Inflammatory macrophage treated with lipopolysaccharide for 4 hours (primary cell): ENCODE results near the gene SPATA33.
A peak's percentile ranks its signal among the peaks of the same experiment; 100 is the strongest.
"Not testable (repeated sequence)": the region's sequence is repeated elsewhere in the genome, so short reads cannot be mapped to it uniquely, and the experiment has no call there.

ENCODE experiments used
- DNase-seq: peaks from one replicate; pipeline ENCODE4 v3.0.0-alpha.2; 2020

SPATA33 gene

GRCh38 chr16:89695086-89695874, 37.6 kb downstream of the SPATA33 start:
- DNase-seq = no peak

- no peak for DNase-seq
Measured at GRCh38 chr16:89695875-89696669, 38.4 kb downstream of the SPATA33 start.

DNA sequence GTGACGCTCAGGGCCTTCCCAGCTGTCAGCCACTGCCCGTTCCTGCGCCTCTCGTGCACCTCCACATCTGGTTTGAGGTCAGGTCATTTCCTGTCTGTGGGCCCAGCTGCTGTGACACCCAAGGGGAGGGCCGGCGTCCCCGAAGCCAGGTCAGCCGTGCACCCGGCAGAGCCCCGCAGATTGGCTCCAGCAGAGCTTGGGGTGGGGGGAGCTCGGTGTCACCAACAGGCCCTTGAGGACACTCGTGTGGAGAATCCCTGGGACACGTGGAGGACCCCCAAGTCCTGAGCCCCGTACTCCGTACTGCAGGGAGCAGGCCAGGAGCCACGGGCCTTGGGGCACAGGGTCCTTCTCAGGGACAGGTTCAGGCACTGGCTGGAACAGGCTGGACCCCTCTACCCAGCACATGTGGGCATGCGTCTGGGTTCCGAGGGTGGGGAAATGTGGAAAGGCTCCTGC, 39.1 kb downstream of the SPATA33 start:
- no peak for DNase-seq

DNA sequence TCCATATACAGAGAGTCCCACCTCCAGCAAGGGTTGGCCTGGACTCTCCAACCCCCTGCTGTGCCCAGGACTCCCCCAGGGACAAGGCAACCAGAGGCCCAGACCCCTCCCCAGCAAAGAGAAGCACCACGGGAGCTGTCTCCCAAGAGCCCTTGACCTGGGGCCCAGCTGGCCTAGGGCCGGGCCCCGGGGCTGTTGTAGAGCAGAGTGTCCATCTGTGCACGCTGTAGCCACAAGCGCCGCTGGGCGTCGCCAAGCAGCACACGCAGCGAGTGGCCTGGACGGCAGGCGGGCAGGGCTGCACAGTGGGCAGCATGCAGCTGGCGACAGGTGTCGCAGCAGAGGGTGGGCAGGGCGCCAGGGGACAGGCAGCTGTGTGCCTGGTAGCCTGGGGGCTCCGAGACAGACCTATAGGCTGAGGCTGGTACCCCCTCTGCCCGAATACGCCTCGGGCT, 39.6 kb downstream of the SPATA33 start:
- no peak for DNase-seq

GRCh38 chr16:89697616-89698331, 40.1 kb downstream of the SPATA33 start:
- no peak for DNase-seq

GRCh38 chr16:89698717-89699116, 41.1 kb downstream of the SPATA33 start:
- DNase-seq = not testable (repeated sequence)

- DNase-seq = not testable (repeated sequence)
Measured at GRCh38 chr16:89699629-89700099, 42.0 kb downstream of the SPATA33 start.

GRCh38 chr16:89700100-89700648, 42.5 kb downstream of the SPATA33 start:
- DNase-seq = peak; percentile 99

DNA sequence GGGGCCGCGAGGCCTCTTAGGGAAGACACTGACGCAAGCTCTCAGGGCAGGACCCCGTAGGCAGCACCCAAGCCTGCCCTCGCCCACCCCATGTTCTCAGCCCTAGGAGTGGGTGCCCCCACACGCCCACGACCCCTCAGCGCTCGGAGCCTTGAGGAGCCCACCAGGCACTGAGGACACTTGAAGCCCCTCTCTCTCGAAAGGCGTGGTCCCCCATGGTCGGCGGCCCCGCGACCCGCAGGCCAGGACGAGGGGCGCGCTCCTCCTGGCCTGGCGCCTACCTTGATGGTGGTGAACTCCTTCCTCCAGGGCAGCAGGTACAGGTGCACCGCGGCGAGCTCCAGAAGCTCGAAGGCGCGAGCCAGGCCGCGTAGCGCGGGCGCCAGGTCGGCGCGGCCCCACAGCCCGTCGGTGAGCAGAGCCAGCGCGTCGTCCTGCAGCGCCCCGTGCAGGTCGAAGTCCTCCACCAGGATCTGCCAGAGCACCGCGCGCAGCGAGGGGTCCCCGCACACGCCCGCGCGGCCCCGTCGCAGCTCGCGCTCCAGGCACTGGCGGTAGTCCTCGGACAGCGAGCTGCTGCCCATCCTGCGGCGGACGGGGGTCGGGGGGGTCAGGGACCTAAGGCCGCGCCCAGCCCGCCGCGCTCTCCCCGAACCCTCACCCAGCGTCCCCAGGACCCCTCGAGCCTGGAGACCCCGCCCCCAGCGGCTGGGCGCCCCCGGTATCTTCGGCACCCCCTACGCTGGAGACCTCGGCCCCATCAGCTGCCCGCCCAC, 43.2 kb downstream of the SPATA33 start:
- DNase-seq = peak; percentile 42

DNA sequence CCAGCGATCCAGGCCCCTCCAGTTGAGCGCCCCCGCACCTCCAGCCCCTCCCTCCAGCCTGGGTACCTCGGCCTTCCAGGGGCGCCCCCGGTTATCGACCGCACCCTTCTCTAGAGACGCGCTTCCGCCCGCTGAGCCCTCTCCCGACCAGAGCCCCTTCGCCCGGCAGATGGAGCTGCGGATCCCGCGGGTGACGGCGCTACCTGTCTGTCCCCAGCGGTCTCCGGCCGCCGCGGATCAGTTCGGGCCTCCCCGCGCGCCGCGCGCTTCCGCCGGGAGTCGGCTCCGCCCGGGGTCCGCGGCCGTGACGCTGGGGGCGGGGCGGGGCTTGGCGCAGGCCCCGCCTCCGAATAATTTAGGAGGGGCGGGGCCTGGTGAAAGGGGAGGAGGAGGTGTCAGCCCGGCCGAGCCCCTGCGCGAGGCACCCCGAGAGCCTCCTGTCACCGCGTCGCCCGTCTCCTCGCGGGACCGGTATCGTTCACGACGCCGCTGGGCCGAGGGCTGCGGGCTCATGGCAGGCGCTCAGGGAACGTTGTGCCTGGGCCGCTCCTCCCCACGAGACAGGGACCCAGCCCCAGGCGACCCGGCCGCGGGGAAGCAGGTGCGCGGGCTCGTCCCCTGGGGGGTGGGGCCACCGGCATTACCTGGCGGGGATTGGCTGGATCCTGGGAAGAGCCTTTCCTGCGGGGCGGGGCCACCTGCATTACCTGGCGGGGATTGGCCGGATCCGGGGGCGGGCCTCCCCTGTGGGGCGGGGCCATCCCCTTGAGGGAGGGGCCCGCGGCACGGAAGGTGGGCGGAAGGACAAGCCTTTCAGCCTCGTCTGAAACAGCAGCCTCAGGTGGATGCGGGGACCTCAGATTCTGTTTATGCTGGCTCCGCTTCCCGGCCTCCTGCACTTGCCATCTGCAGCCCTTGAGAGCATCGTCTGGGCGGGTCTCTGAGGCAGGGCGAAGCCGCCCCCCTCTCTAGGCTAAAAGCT, 44.1 kb downstream of the SPATA33 start, which contains the start of gene SPATA2L:
Gene SPATA2L, minus strand, starts transcription at position 281 of the 982 bp plus-strand sequence. CDS start 473 bp downstream, outside the sequence.
- peak; percentile 94 for DNase-seq

DNA sequence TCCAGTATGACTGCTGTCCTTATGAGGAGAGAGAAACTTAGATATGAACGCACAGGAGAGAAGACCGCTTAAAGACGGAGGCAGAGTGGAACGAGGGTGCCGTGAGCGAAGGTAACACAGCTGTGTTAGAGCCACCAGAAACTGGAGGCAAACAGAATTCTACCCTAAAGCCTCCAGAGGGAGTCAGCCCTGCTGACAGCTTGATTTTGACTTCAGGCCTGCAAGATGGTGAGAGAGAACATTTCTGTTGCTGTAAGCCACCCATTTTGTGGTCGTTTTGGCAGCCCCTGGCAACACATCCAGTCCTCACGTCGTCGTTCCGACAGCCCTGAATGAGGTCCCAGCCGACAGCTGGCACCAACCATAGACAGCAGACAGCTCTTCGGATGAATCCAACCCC, 46.6 kb downstream of the SPATA33 start:
- DNase-seq = no peak

DNA sequence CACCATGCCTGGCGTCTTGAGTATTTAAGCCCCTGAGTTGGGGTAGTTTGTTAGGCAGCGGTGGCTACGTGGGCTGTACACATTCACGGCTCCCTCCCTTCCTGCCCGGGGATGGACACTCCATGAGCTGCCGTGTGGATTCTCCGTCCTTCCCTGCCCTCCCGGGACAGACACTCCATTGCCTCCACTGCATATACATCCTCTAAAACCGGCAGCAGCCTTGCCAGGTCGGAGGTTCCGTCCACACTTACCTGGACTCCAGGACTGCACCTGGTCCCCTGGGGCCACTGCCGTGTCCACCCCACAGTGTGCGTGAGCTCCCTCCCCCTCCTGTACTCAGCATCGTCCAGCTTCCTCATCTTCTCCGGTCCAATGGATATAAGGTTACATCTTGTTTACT, 47.4 kb downstream of the SPATA33 start:
- DNase-seq = no peak

- no peak for DNase-seq
Measured at GRCh38 chr16:89706518-89707260, 49.1 kb downstream of the SPATA33 start.

GRCh38 chr16:89707695-89708094, 50.1 kb downstream of the SPATA33 start:
- no peak for DNase-seq

DNA sequence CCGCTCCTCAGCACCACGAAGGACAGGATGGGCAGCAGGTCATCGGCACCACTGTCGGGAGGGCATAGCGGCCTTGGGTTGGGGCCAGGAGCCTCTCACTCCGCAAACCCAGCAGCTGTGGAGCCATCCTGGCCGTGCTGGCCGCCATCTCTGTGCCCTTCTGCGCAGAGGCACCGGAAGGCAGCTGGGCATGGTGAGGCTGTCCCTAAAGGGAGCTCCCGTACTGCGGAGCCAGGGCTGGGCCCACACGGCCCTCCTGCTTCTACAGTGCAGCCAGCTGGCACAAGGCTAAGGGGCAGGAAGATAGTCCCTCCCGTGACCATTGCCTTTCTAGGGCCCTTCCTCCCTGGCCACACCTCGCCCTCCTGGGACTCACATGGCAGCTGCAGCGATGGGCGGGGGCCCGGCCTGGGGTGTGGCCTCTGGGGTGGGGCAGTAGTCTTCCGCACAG, 50.9 kb downstream of the SPATA33 start:
- no peak for DNase-seq

GRCh38 chr16:89709166-89709565, 51.5 kb downstream of the SPATA33 start:
- DNase-seq = no peak

GRCh38 chr16:89709716-89710432, 52.2 kb downstream of the SPATA33 start:
- peak; percentile 45 for DNase-seq

DNA sequence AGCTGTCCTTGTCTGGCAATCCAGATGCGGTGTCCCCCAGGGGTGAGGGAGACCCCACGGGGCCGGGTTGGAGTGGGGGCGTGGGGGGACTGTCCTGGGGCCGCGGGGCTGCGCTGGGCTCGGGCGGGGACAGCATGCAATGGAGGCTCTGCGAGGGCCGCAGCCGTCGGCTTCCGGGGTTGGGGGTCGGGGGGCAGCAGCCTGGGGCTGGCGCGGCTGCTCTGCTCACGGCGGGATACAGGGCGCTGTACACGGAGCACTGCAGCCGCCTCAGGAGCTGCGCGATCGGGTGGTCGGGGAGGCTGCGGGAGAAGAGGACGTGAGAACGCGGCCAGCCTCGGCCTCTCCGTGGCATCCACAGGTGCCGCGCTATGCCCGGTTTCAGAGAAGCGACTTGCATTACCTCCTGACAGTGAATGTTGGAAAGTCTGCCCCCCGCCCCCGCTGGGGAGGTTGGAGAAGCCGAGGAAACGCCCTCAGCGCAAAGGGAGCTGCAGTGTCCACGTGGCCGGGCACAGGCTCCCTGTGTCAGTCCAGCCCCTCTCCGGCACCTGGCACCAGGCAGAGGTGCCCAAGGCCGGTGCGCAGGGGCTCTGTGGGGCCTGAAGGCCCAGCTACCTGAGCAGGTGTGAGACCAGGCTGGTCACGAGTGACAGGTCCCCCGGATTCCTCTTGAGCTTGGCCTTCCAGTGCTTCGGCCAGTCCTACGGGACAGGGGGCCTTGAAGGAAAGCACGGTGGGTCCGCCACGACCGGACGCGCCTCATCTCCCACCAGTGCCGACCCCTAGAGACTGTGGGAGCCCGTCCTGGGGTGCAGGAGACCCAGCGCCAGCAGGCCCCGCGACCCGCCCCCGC, 53.3 kb downstream of the SPATA33 start:
- no peak for DNase-seq
